Neutrophil (primary cell): ENCODE results near the gene TRIM28.
A peak's percentile ranks its signal among the peaks of the same experiment; 100 is the strongest.
"Not testable (repeated sequence)": the region's sequence is repeated elsewhere in the genome, so short reads cannot be mapped to it uniquely, and the experiment has no call there.

Source experiments
- H3K27ac ChIP-seq: fragments of 200-600 bp; sonication (generic); 2 replicates; pipeline ENCODE4 v1.5.1; 2016; ENCODE audit warnings: mild to moderate bottlenecking, moderate library complexity
- H3K27me3 ChIP-seq: fragments of 200-600 bp; sonication (generic); 2 replicates; pipeline ENCODE4 v1.6.0; 2016; ENCODE audit warnings: mild to moderate bottlenecking
- H3K36me3 ChIP-seq: fragments of 200-600 bp; sonication (generic); 2 replicates; pipeline ENCODE4 v1.5.1; 2017
- H3K4me1 ChIP-seq, 2 experiments: fragments of 200-600 bp in 1 of 2; sonication (generic) in 1 of 2; 1 replicate in 1 of 2; 2 replicates in 1 of 2; pipeline versions ENCODE4 v1.5.1 to v1.6.1; 2013 to 2016; ENCODE audit warnings: low read depth in 1 of 2, low read length in 1 of 2, mild to moderate bottlenecking in 1 of 2, moderate library complexity in 1 of 2; ENCODE audit not compliant: control insufficient read depth in 1 of 2, insufficient read depth in 1 of 2
- H3K4me3 ChIP-seq, 2 experiments: fragments of 200-600 bp in 1 of 2; sonication (generic) in 1 of 2; 1 replicate in 1 of 2; 2 replicates in 1 of 2; pipeline ENCODE4 v1.5.1; 2013 to 2016; ENCODE audit warnings: low read depth in 1 of 2, low read length in 1 of 2, mild to moderate bottlenecking in 1 of 2, moderate library complexity in 1 of 2
- H3K9me3 ChIP-seq: fragments of 200-600 bp; sonication (generic); 2 replicates; pipeline ENCODE4 v1.5.1; 2016
- TF ChIP-seq, protein P1 (sequence below): fragments of 200-600 bp; sonication (generic); IDR thresholded peaks from 2 replicates; pipeline ENCODE4 v1.5.1; 2016; ENCODE audit warnings: antibody characterized with exemption

TRIM28 gene

DNA sequence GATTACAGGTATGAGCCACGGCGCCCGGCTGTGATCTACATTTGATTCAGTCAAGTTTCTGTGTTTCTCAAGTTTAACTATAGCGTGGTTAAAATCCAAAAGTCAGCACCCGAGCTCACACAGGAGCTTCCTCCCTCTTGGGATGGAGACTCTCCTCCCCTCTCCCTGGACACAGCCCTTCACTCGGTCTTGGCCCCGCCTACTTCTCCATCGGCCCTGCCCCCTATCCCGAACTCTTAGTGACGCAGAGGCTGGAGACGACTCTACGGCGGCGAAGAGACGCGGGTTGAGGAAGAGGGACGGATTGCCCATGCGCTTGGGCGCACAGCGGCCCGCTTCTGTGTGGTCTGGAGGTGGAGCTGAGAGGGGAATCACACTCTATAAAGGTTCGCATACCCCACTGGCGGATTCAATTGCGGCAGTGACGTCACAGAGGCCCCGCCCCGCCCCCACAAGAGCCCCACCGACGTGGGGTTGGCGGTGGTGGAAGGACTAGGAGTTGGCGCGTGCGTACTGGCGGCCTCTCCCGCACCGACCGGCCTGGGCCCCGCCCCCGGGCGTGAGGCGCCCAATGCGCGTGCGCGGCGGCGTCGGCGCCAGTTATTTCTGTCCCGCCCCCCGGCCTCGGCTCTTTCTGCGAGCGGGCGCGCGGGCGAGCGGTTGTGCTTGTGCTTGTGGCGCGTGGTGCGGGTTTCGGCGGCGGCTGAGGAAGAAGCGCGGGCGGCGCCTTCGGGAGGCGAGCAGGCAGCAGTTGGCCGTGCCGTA, at the start of gene TRIM28:
Gene TRIM28 (plus strand): TSS at position 239 of the 765 bp plus-strand sequence. CDS start 694 bp downstream, outside the sequence.
- peak within 1 kb of the TSS; percentile 100 for H3K27ac ChIP-seq
- H3K36me3 ChIP-seq: peaks cover 19% of the 10 kb centered on the region
- peak within 1 kb of the TSS; percentile 82 to 90 for H3K4me3 ChIP-seq
- TF ChIP-seq, protein P1, sequence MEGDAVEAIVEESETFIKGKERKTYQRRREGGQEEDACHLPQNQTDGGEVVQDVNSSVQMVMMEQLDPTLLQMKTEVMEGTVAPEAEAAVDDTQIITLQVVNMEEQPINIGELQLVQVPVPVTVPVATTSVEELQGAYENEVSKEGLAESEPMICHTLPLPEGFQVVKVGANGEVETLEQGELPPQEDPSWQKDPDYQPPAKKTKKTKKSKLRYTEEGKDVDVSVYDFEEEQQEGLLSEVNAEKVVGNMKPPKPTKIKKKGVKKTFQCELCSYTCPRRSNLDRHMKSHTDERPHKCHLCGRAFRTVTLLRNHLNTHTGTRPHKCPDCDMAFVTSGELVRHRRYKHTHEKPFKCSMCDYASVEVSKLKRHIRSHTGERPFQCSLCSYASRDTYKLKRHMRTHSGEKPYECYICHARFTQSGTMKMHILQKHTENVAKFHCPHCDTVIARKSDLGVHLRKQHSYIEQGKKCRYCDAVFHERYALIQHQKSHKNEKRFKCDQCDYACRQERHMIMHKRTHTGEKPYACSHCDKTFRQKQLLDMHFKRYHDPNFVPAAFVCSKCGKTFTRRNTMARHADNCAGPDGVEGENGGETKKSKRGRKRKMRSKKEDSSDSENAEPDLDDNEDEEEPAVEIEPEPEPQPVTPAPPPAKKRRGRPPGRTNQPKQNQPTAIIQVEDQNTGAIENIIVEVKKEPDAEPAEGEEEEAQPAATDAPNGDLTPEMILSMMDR: peak; percentile 3
- H3K9me3 ChIP-seq: no peaks in the 10 kb centered on the region
- peaks cover 25% of the 10 kb centered on the region for H3K27me3 ChIP-seq
- peaks cover 27 to 32% of the 10 kb centered on the region in 2 experiments for H3K4me1 ChIP-seq

DNA sequence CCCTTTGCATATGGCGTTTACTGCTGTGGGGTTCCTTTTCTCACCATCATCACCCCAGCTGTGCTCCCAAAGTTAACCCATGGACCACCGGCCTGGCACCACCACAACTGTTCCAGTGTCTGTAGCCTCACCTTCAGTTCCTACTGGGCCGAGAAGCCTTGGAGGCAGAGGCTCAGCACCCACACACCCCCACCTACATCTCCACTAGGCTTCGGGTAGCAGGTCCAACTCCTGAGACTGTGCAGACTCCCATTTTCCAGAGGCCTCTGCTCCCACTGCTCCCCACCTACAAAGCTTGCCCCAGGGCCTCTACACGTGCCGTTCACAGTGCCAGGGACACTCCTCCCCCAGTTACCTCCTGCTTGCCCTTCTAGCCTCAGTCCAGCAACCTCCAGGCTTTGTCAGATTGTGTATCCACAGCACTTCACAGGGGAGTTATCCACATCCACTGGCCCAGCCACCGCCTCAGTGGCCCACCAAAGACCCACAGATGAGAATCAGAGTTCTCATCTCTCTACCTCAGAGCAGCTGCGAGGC, 46.2 kb upstream of the TRIM28 start:
- Histone ChIP-seq H3K4me3 (no peak overlapping the region), H3K4me1 (peaks cover 11% of the 10 kb centered on the region in 2 experiments), H3K27me3 (no peaks in the 10 kb centered on the region), H3K27ac (no peak overlapping the region), H3K36me3 (no peaks in the 10 kb centered on the region), H3K9me3 (no peaks in the 10 kb centered on the region)
- TF ChIP-seq, protein P1: no peak

DNA sequence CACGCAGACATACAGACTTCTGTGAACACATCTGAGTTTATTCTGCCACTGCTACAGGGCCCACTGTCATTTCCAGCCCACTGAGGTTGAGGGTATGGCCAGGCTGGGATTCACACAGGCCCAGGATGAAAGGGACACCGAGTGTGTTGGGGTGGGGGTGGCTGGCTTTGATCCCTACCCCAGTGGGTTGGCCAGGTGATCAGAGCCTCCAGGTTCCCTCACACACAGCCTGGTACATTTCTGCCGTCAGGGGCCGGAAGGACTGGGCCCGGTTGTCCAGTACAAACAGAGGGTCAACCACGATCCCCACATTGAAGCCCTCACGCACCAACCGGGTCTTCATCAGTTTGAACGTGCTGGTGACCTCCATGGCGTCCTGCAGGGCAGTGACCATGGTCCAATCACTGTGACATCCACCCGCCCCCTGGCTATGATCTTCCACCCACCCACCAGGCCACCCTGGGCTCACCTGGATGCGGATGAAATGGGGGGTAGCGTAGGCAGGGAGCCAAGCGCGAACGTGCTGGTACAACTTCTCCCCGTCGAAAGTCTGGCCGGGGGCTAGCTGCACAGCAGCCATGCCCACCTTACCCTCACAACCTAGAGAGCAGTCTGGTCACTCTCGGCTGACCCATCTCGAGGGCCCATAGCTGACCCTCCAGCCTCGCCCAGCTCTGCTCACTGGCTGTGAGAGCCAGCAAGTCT, 45.4 kb upstream of the TRIM28 start:
- Histone ChIP-seq H3K27me3 (no peaks in the 10 kb centered on the region), H3K4me3 (peak overlapping the region; percentile 69 to 71), H3K27ac (peak overlapping the region; percentile 79), H3K36me3 (no peaks in the 10 kb centered on the region), H3K9me3 (no peaks in the 10 kb centered on the region), H3K4me1 (peaks cover 11% of the 10 kb centered on the region in 2 experiments)
- TF ChIP-seq, protein P1: no peak

DNA sequence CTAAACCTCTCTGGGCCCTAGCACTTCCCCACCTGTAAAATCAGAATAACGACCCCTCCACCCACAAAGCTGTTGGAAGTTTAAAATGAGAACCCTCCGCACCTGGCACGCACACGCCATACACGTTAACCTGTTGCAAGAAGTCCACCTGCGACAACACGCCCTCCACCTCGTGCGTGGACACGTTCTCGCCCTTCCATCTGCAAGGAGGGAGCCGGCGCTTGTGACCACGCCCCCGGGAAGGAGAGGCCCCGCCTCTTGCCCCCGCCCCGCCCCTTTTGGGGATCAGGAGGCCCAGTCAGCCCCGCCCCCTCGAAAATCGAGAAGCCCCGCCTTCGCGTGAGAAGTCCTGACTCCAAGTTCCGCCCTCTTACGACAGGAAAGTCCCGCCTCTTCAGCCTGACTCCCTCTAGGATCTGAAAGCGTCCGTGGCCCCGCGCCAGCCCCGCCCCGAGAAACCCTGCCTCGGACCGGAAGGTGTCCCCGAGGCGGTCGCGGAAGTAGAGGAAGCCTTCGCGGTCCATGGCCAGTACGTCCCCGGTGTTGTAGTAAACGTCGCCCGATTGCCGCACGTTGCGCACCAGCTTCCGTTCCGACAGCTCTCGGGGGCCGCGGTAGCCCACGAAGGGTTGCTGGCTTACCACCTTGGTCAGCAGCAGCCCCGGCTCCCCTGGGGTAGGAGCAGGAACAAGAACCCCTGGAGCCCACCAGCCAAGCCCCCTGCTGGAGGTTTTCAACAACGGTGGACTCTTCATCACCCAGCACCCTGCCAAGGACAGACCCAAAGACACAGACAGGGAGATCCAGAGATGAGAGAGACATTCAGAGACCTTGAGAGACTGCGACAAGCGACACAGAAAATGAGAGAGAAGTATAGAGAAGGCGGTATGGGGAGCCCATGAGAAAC, 44.6 kb upstream of the TRIM28 start:
- H3K4me1 ChIP-seq: peaks cover 11% of the 10 kb centered on the region in 2 experiments
- TF ChIP-seq, protein P1: peak; percentile 16

DNA sequence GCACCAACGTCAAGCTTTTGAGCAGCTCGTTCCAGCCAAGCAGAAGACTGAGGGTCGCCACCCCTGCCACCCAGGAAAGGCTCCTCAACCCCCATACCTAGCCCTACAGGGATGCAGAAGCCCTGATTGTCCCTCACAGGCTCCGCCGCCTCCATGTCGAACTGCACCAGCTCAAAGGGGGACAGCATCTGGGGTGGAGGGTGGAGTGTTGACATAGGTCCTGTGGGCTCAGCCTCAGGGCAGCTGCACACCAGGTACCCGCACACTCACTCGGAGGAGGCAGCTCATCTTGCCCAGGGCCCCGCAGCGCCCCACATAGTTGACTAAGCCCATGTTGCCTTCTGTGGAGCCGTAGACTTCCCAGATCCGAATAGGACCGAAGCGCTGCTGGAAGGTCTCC, 43.6 kb upstream of the TRIM28 start:
- H3K27ac ChIP-seq: no peak overlapping the region
- H3K27me3 ChIP-seq: no peaks in the 10 kb centered on the region
- H3K9me3 ChIP-seq: no peaks in the 10 kb centered on the region
- H3K4me3 ChIP-seq: no peak overlapping the region
- TF ChIP-seq, protein P1: no peak
- H3K4me1 ChIP-seq: peaks cover 11% of the 10 kb centered on the region in 2 experiments
- no peaks in the 10 kb centered on the region for H3K36me3 ChIP-seq

More for the DNA sequence above, 44.6 kb upstream of the TRIM28 start:
- H3K36me3 ChIP-seq: no peaks in the 10 kb centered on the region
- no peaks in the 10 kb centered on the region for H3K9me3 ChIP-seq
- H3K4me3 ChIP-seq: peak overlapping the region; percentile 69 to 71
- peak overlapping the region; percentile 79 for H3K27ac ChIP-seq
- H3K27me3 ChIP-seq: no peaks in the 10 kb centered on the region

DNA sequence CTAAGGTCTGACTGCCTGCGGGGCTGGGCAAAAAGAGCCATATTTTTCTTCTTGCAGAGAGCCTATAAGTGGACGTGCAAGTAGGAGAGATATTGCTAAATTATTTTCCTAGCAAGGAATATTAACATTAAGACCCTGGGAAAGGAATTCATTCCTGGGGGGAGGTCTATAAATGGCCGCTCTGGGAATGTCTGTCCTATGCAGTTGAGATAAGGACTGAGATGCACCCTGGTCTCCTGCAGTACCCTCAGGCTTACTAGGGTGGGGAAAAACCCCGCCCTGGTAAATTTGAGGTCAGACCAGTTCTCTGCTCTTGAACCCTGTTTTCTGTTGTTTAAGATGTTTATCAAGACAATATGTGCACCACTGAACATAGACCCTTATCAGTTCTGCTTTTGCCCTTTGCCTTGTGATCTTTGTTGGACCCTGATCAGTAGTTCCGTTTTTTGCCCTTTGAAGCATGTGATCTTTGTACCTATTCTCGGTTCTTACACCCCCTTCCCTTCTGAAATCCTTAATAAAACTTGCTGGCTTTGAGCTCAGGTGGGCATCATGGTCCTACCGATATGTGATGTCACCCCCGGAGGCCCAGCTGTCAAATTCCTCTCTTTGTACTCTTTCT, 36.2 kb upstream of the TRIM28 start:
- not testable (repeated sequence) for H3K4me1 ChIP-seq, H3K27ac ChIP-seq, H3K4me3 ChIP-seq, H3K36me3 ChIP-seq, H3K9me3 ChIP-seq, H3K27me3 ChIP-seq
